Fibroblast of skin of left quadriceps (primary cell): Measurements from ENCODE around the gene SERP2.
A peak's percentile ranks its signal among the peaks of the same experiment; 100 is the strongest.
"Not testable (repeated sequence)": the region's sequence is repeated elsewhere in the genome, so short reads cannot be mapped to it uniquely, and the experiment has no call there.

ENCODE experiments used
- DNase-seq, 2 experiments: peaks; one replicate each; pipeline ENCODE4 v3.0.0-alpha.2; 2013; ENCODE audit warnings: low read depth in 2 of 2

SERP2 gene

GRCh38 chr13:44373601-44374347, at the start of gene SERP2:
Gene SERP2 (plus strand): TSS chr13:44373824. CDS start chr13:44374026, 202 bp downstream.
- no peak for DNase-seq

- no peak for DNase-seq
These were observed 46.7 kb upstream of the SERP2 start for GRCh38 chr13:44326961-44327360.

- DNase-seq, result not testable (repeated sequence)
These were observed 44.6 kb upstream of the SERP2 start for GRCh38 chr13:44329041-44329440.

GRCh38 chr13:44329909-44330545, 43.6 kb upstream of the SERP2 start:
- DNase-seq, result no peak

- DNase-seq, result no peak
These were observed 42.2 kb upstream of the SERP2 start for GRCh38 chr13:44331446-44331845.

- peak; percentile 90 for DNase-seq
These were observed 41.4 kb upstream of the SERP2 start for GRCh38 chr13:44331912-44332851.

GRCh38 chr13:44333950-44334655, 39.5 kb upstream of the SERP2 start:
- no peak for DNase-seq

GRCh38 chr13:44334751-44335150, 38.9 kb upstream of the SERP2 start:
- no peak for DNase-seq

- DNase-seq, result no peak
These were observed 36.7 kb upstream of the SERP2 start for GRCh38 chr13:44336934-44337333.

- DNase-seq, result no peak
These were observed 36.0 kb upstream of the SERP2 start for GRCh38 chr13:44337581-44337980.

GRCh38 chr13:44340508-44340907, 33.1 kb upstream of the SERP2 start:
- DNase-seq, result no peak

GRCh38 chr13:44342741-44343140, 30.9 kb upstream of the SERP2 start:
- no peak for DNase-seq

GRCh38 chr13:44346534-44346933, 27.1 kb upstream of the SERP2 start:
- DNase-seq, result no peak

- no peak for DNase-seq
These were observed 26.3 kb upstream of the SERP2 start for GRCh38 chr13:44347301-44347700.

GRCh38 chr13:44347949-44348348, 25.7 kb upstream of the SERP2 start:
- no peak for DNase-seq

GRCh38 chr13:44350775-44351504, 22.7 kb upstream of the SERP2 start:
- no peak for DNase-seq

GRCh38 chr13:44351505-44351854, 22.1 kb upstream of the SERP2 start:
- no peak for DNase-seq

- DNase-seq, result no peak
These were observed 21.4 kb upstream of the SERP2 start for GRCh38 chr13:44352202-44352601.

- no peak for DNase-seq
These were observed 21.0 kb upstream of the SERP2 start for GRCh38 chr13:44352671-44353070.

- DNase-seq, result no peak
These were observed 19.3 kb upstream of the SERP2 start for GRCh38 chr13:44354331-44354730.

GRCh38 chr13:44354884-44355283, 18.7 kb upstream of the SERP2 start:
- no peak for DNase-seq
